Esophagus muscularis mucosa (tissue), 4 donors: ENCODE measurements around the gene ZNF521.

ENCODE experiments used
- EP300 ChIP-seq: sonication (generic); formaldehyde crosslinking; IDR thresholded peaks from one replicate; pipeline ENCODE4 v1.6.1; 2017; ENCODE audit warnings: antibody characterized with exemption
- POLR2A ChIP-seq: fragments of 450-650 bp; IDR thresholded peaks from one replicate; pipeline ENCODE4 v1.6.1; 2017; ENCODE audit warnings: antibody characterized with exemption, moderate library complexity, mild to moderate bottlenecking, low read depth
- POLR2AphosphoS5 ChIP-seq, 2 donors: sonication (generic); formaldehyde crosslinking; IDR thresholded peaks; one replicate each; pipeline ENCODE4 v1.6.1; 2017; ENCODE audit warnings: antibody characterized with exemption in 2 of 2
- TF ChIP-seq, protein P1 (sequence below), 3 experiments: fragments of 200-600 bp in 2 of 3; fragments of 450-650 bp in 1 of 3; sonication (generic) in 2 of 3; IDR thresholded peaks; one replicate each; pipeline ENCODE4 v1.5.1; 2017 to 2019; ENCODE audit warnings: antibody characterized with exemption in 3 of 3, mild to moderate bottlenecking in 2 of 3, moderate library complexity in 1 of 3

GRCh38 chr18:25279133-25279532, 72.8 kb downstream of the ZNF521 start:
- TF ChIP-seq, protein P1, sequence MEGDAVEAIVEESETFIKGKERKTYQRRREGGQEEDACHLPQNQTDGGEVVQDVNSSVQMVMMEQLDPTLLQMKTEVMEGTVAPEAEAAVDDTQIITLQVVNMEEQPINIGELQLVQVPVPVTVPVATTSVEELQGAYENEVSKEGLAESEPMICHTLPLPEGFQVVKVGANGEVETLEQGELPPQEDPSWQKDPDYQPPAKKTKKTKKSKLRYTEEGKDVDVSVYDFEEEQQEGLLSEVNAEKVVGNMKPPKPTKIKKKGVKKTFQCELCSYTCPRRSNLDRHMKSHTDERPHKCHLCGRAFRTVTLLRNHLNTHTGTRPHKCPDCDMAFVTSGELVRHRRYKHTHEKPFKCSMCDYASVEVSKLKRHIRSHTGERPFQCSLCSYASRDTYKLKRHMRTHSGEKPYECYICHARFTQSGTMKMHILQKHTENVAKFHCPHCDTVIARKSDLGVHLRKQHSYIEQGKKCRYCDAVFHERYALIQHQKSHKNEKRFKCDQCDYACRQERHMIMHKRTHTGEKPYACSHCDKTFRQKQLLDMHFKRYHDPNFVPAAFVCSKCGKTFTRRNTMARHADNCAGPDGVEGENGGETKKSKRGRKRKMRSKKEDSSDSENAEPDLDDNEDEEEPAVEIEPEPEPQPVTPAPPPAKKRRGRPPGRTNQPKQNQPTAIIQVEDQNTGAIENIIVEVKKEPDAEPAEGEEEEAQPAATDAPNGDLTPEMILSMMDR (IDR thresholded peaks at IDR 0.05) = no peak
- no peak for TF ChIP-seq POLR2AphosphoS5 (IDR thresholded peaks at IDR 0.05)
- TF ChIP-seq EP300 = no peak
- TF ChIP-seq POLR2A = no peak
